IPS-15b (cell line): Measurements from ENCODE around the gene CDKAL1.
"Not testable (repeated sequence)": the region's sequence is repeated elsewhere in the genome, so short reads cannot be mapped to it uniquely, and the experiment has no call there.

ENCODE experiments used
- H3K27me3 ChIP-seq: one replicate; pipeline ENCODE4 v1.6.1; 2013; ENCODE audit warnings: low read length; ENCODE audit not compliant: control insufficient read depth, insufficient read depth
- H3K36me3 ChIP-seq: one replicate; pipeline ENCODE4 v1.6.1; 2013; ENCODE audit warnings: low read length; ENCODE audit not compliant: control insufficient read depth, insufficient read depth
- H3K4me1 ChIP-seq: one replicate; pipeline ENCODE4 v1.6.1; 2013; ENCODE audit warnings: mild to moderate bottlenecking, low read length; ENCODE audit not compliant: control insufficient read depth, insufficient read depth
- H3K4me3 ChIP-seq: one replicate; pipeline ENCODE4 v1.5.1; 2013; ENCODE audit warnings: low read depth, low read length
- H3K9ac ChIP-seq: one replicate; pipeline ENCODE4 v1.6.1; 2013; ENCODE audit warnings: low read depth, mild to moderate bottlenecking, low read length
- H3K9me3 ChIP-seq: one replicate; pipeline ENCODE4 v1.6.1; 2013; ENCODE audit warnings: mild to moderate bottlenecking, low read length; ENCODE audit not compliant: control insufficient read depth, insufficient read depth

CDKAL1 gene

GRCh38 chr6:21244897-21245470, 710.7 kb downstream of the CDKAL1 start:
- Histone ChIP-seq H3K9ac (no peak overlapping the region), H3K9me3 (no peaks in the 10 kb centered on the region), H3K36me3 (no peaks in the 10 kb centered on the region), H3K4me1 (no peaks in the 10 kb centered on the region), H3K4me3 (no peak overlapping the region), H3K27me3 (no peaks in the 10 kb centered on the region)

- Histone ChIP-seq H3K9me3 (no peaks in the 10 kb centered on the region), H3K4me1 (no peaks in the 10 kb centered on the region), H3K9ac (no peak overlapping the region), H3K4me3 (no peak overlapping the region), H3K36me3 (no peaks in the 10 kb centered on the region), H3K27me3 (no peaks in the 10 kb centered on the region)
Measured at GRCh38 chr6:21245488-21245887, 711.2 kb downstream of the CDKAL1 start.

GRCh38 chr6:21246075-21246474, 711.8 kb downstream of the CDKAL1 start:
- no peaks in the 10 kb centered on the region for H3K36me3 ChIP-seq
- no peak overlapping the region for H3K4me3 ChIP-seq
- H3K9ac ChIP-seq, result no peak overlapping the region
- no peaks in the 10 kb centered on the region for H3K27me3 ChIP-seq
- H3K9me3 ChIP-seq, result no peaks in the 10 kb centered on the region
- H3K4me1 ChIP-seq, result no peaks in the 10 kb centered on the region

GRCh38 chr6:21254460-21254859, 720.2 kb downstream of the CDKAL1 start:
- H3K4me3 ChIP-seq, H3K9ac ChIP-seq, H3K27me3 ChIP-seq, H3K9me3 ChIP-seq, H3K36me3 ChIP-seq, H3K4me1 ChIP-seq: not testable (repeated sequence)

- no peak overlapping the region for H3K9ac ChIP-seq
- H3K4me3 ChIP-seq, result no peak overlapping the region
- no peaks in the 10 kb centered on the region for H3K36me3 ChIP-seq
- no peaks in the 10 kb centered on the region for H3K27me3 ChIP-seq
- H3K9me3 ChIP-seq, result no peaks in the 10 kb centered on the region
- H3K4me1 ChIP-seq, result no peaks in the 10 kb centered on the region
Measured at GRCh38 chr6:21256197-21256596, 721.9 kb downstream of the CDKAL1 start.

GRCh38 chr6:21257125-21257524, 722.9 kb downstream of the CDKAL1 start:
- no peaks in the 10 kb centered on the region for H3K36me3 ChIP-seq
- no peaks in the 10 kb centered on the region for H3K4me1 ChIP-seq
- no peak overlapping the region for H3K4me3 ChIP-seq
- H3K27me3 ChIP-seq, result no peaks in the 10 kb centered on the region
- H3K9ac ChIP-seq, result no peak overlapping the region
- H3K9me3 ChIP-seq, result no peaks in the 10 kb centered on the region

- Histone ChIP-seq H3K9ac (no peak overlapping the region), H3K4me3 (no peak overlapping the region), H3K36me3 (no peaks in the 10 kb centered on the region), H3K9me3 (no peaks in the 10 kb centered on the region), H3K27me3 (no peaks in the 10 kb centered on the region), H3K4me1 (no peaks in the 10 kb centered on the region)
Measured at GRCh38 chr6:21258665-21259064, 724.4 kb downstream of the CDKAL1 start.

GRCh38 chr6:21259660-21260059, 725.4 kb downstream of the CDKAL1 start:
- H3K9me3 ChIP-seq, result no peaks in the 10 kb centered on the region
- H3K27me3 ChIP-seq, result no peaks in the 10 kb centered on the region
- no peak overlapping the region for H3K9ac ChIP-seq
- H3K4me1 ChIP-seq, result no peaks in the 10 kb centered on the region
- no peaks in the 10 kb centered on the region for H3K36me3 ChIP-seq
- H3K4me3 ChIP-seq, result no peak overlapping the region

GRCh38 chr6:21262504-21262903, 728.2 kb downstream of the CDKAL1 start:
- H3K4me1 ChIP-seq, result no peaks in the 10 kb centered on the region
- H3K27me3 ChIP-seq, result no peaks in the 10 kb centered on the region
- H3K4me3 ChIP-seq, result no peak overlapping the region
- H3K9me3 ChIP-seq, result no peaks in the 10 kb centered on the region
- H3K36me3 ChIP-seq, result no peaks in the 10 kb centered on the region
- H3K9ac ChIP-seq, result no peak overlapping the region

- Histone ChIP-seq H3K9me3 (no peaks in the 10 kb centered on the region), H3K9ac (no peak overlapping the region), H3K36me3 (no peaks in the 10 kb centered on the region), H3K27me3 (no peaks in the 10 kb centered on the region), H3K4me3 (no peak overlapping the region), H3K4me1 (no peaks in the 10 kb centered on the region)
Measured at GRCh38 chr6:21263531-21264287, 729.5 kb downstream of the CDKAL1 start.

- no peak overlapping the region for H3K4me3 ChIP-seq
- H3K27me3 ChIP-seq, result no peaks in the 10 kb centered on the region
- H3K4me1 ChIP-seq, result no peaks in the 10 kb centered on the region
Measured at GRCh38 chr6:21264288-21265033, 730.2 kb downstream of the CDKAL1 start.

More at GRCh38 chr6:21264288-21265033, 730.2 kb downstream of the CDKAL1 start:
- Histone ChIP-seq H3K9ac (no peak overlapping the region), H3K9me3 (no peaks in the 10 kb centered on the region), H3K36me3 (no peaks in the 10 kb centered on the region)
